Epithelial cell of proximal tubule (primary cell): ENCODE data around the gene MBNL1. TPM values are rescaled to one million over a fixed set of nuclear protein-coding genes. Genes with fewer than 3 reads are reported as not detected.

Experiments used
- DNase-seq: peaks from one replicate; pipeline ENCODE4 v3.0.0-alpha.2; 2011; ENCODE audit warnings: low read depth
- H3K4me3 ChIP-seq: 2 replicates; pipeline ENCODE4 v1.5.1; 2011; ENCODE audit warnings: low read depth, mild to moderate bottlenecking, low read length
- CTCF ChIP-seq: conservative IDR thresholded peaks from 2 replicates; pipeline ENCODE4 v1.5.1; 2012; ENCODE audit warnings: low read depth, mild to moderate bottlenecking, low read length
- total RNA-seq: library from RNA; depleted of rRNA; stranded (reverse); fragments of >200 nt; gene quantifications from 2 replicates; pipeline ENCODE4 v1.2.3, GENCODE V29; 2015

MBNL1 gene
- total RNA-seq, 1 donor from 2014 or later, result 75.3 TPM

DNA sequence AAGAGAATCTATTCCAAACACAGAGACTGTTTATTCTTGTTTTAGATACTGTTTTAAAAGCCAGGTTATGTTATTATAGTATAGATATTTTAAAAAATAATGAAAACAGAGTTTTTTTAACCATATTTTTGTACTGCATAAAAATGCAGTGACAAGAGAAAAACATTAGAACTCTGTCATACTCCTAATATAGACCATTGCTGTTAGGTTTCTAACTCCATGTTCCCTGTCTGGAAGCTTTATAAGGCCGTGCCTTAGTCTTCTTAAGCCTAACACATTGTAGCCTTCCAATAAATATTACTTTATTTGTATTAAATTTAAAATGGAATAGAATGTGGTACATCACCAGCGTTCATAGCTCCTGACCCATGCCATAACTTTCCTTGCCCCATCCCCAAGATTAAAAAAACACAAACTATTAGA, 53.2 kb downstream of the MBNL1 start:
- TF ChIP-seq CTCF, result no peak
- H3K4me3 ChIP-seq, result no peak overlapping the region
- DNase-seq, result no peak

DNA sequence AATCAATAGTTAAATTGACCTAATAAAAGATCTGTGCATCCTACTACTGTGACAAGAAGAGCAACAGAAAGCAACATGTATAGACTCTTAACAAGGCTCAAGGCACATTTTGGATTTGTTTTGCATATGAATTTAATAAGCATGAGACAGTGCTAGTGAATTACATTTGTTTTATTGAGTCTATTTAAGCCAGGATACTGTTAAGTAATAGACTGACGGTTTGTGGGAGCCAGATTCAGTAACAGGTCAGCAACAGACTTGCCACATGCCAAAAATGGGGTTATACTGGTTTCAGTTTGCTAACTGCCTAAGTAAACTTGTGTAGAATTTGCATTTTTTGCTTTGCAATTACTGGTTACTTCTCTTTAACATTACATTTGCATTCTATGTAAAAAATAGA, 54.0 kb downstream of the MBNL1 start:
- DNase-seq, result no peak
- TF ChIP-seq CTCF, result no peak
- H3K4me3 ChIP-seq, result no peak overlapping the region

DNA sequence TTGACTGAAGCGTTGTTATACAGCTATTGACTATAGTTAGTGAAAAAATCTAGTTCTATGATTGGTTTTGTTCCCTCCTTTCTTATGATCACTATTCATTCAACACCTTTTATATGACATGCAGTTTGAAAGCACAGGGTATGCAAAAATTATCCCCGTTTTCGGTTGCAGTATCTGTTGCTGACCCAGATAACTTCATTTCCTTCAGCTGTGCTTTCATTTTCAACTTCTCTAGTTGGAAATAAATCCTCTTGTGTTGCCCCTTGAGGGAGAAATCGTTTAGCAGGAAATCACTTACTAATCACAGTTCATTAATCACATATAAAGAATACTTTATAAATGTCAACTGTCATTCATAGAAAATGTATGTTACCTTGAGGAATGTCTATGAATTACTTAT, 55.1 kb downstream of the MBNL1 start:
- TF ChIP-seq CTCF, result no peak
- no peak overlapping the region for H3K4me3 ChIP-seq
- DNase-seq, result no peak

DNA sequence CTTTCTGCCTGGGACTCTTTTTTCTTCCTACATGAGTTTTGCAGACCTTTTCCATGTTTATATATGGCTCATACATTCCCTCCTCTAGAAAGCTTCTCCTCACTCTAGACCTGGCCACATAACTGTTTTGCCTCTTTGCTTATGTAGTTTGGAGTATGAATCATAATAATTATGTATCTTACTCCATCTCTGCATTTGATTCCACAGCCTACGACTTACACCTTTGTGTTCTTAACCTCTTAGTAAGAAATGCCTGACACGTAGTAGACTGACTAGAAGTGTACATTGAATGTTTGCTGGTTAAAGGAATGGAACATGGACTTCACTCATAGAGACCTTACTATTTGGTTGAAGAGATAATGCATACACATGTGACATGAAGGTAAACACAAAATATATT, 56.4 kb downstream of the MBNL1 start:
- no peak for TF ChIP-seq CTCF
- no peak for DNase-seq
- no peak overlapping the region for H3K4me3 ChIP-seq

DNA sequence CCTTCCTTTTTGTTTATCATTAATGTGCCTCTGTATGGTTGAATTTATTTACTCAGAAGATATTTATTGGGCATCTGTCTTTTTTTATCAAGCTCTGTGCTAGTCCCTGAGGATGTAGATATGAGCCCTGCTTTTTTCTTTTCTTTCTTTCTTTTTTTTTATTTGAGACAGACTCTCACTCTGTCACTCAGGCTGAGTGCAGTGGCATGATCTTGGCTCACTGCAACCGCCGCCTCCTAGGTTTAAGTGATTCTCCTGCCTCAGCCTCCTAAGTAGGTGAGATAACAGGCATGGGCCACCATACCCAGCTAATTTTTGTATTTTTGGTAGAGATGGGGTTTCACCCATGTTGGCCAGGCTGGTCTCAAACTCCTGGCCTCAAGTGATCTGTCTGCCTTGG, 58.5 kb downstream of the MBNL1 start:
- no peak for TF ChIP-seq CTCF
- H3K4me3 ChIP-seq, result no peak overlapping the region
- DNase-seq, result no peak

GRCh38 chr3:152328841-152329240, 60.1 kb downstream of the MBNL1 start:
- DNase-seq, result peak; percentile 61
- H3K4me3 ChIP-seq, result no peak overlapping the region
- no peak for TF ChIP-seq CTCF

DNA sequence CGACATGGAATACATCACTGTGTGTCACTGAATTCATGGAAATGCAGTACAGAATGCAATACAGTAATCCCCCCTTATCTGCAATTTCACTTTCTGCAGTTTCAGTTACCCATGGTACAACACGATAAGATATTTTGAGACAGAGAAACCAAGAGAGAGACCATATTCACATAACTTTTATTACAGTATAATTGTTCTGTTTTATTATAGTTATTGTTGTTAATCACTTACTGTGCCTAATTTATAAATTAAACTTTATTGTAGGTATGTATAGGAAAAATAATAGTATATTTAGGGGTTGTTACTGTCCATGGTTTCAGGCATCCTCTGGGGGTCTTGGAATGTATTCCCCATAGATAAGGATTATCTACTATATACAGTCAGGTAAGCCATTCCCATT, 61.8 kb downstream of the MBNL1 start:
- H3K4me3 ChIP-seq, result no peak overlapping the region
- no peak for DNase-seq
- no peak for TF ChIP-seq CTCF
